ENCODE results near the gene OR2H2.
A peak's percentile ranks its signal among the peaks of the same experiment; 100 is the strongest.

OR2H2 gene

GRCh38 chr6:29590218-29590808 lies 5.4 kb downstream of the OR2H2 start:
- no peak for FAIRE-seq

GRCh38 chr6:29591677-29592076 lies 6.8 kb downstream of the OR2H2 start:
- DNase-seq (ENCODE audit: insufficient read length, low spot score): no peak
- FAIRE-seq: no peak

More at GRCh38 chr6:29590218-29590808, 5.4 kb downstream of the OR2H2 start:
- no peak for DNase-seq (ENCODE audit: insufficient read length, low spot score)

GRCh38 chr6:29593199-29593855 lies 8.4 kb downstream of the OR2H2 start:
- DNase-seq (ENCODE audit: insufficient read length, low spot score) (no peak), FAIRE-seq (no peak)

GRCh38 chr6:29596381-29596900 lies 11.5 kb downstream of the OR2H2 start:
- DNase-seq (ENCODE audit: insufficient read length, low spot score): no peak
- FAIRE-seq: no peak

- DNase-seq (ENCODE audit: insufficient read length, low spot score) (no peak), FAIRE-seq (no peak)
Measured at GRCh38 chr6:29597184-29597583, 12.3 kb downstream of the OR2H2 start.

- FAIRE-seq (no peak), DNase-seq (ENCODE audit: insufficient read length, low spot score) (no peak)
Measured at GRCh38 chr6:29598172-29598747, 13.3 kb downstream of the OR2H2 start.

- FAIRE-seq (no peak), DNase-seq (ENCODE audit: insufficient read length, low spot score) (peak; percentile 31)
Measured at GRCh38 chr6:29602564-29603361, 17.8 kb downstream of the OR2H2 start.

GRCh38 chr6:29603456-29603855 lies 18.5 kb downstream of the OR2H2 start:
- FAIRE-seq: no peak
- no peak for DNase-seq (ENCODE audit: insufficient read length, low spot score)

- DNase-seq (ENCODE audit: insufficient read length, low spot score): no peak
Measured at GRCh38 chr6:29603930-29604329, 19.0 kb downstream of the OR2H2 start.

GRCh38 chr6:29608131-29608530 lies 23.2 kb downstream of the OR2H2 start:
- FAIRE-seq (no peak), DNase-seq (ENCODE audit: insufficient read length, low spot score) (no peak)

More at GRCh38 chr6:29603930-29604329, 19.0 kb downstream of the OR2H2 start:
- FAIRE-seq: no peak

GRCh38 chr6:29610540-29610939 lies 25.6 kb downstream of the OR2H2 start:
- DNase-seq (ENCODE audit: insufficient read length, low spot score): no peak
- FAIRE-seq: no peak

- FAIRE-seq: no peak
- DNase-seq (ENCODE audit: insufficient read length, low spot score): no peak
Measured at GRCh38 chr6:29611426-29611825, 26.5 kb downstream of the OR2H2 start.

- DNase-seq (ENCODE audit: insufficient read length, low spot score): no peak
- FAIRE-seq: peak; percentile 16
Measured at GRCh38 chr6:29617782-29618554, 33.0 kb downstream of the OR2H2 start.

GRCh38 chr6:29619578-29620160 lies 34.7 kb downstream of the OR2H2 start:
- FAIRE-seq (no peak), DNase-seq (ENCODE audit: insufficient read length, low spot score) (no peak)

- DNase-seq (ENCODE audit: insufficient read length, low spot score): no peak
- FAIRE-seq: no peak
Measured at GRCh38 chr6:29620630-29621029, 35.7 kb downstream of the OR2H2 start.

- FAIRE-seq: no peak
- DNase-seq (ENCODE audit: insufficient read length, low spot score): no peak
Measured at GRCh38 chr6:29624520-29624961, 39.6 kb downstream of the OR2H2 start.

- FAIRE-seq (peak; percentile 31), DNase-seq (ENCODE audit: insufficient read length, low spot score) (no peak)
Measured at GRCh38 chr6:29625337-29625930, 40.5 kb downstream of the OR2H2 start.

GRCh38 chr6:29626948-29627754 lies 42.2 kb downstream of the OR2H2 start:
- peak; percentile 77 for FAIRE-seq

More at GRCh38 chr6:29626948-29627754, 42.2 kb downstream of the OR2H2 start:
- no peak for DNase-seq (ENCODE audit: insufficient read length, low spot score)
